IPS-15b (cell line): ENCODE results near the gene E2F2.
"Not testable (repeated sequence)": the region's sequence is repeated elsewhere in the genome, so short reads cannot be mapped to it uniquely, and the experiment has no call there.

Experiments used
- H3K27me3 ChIP-seq: one replicate; pipeline ENCODE4 v1.6.1; 2013; ENCODE audit warnings: low read length; ENCODE audit not compliant: control insufficient read depth, insufficient read depth
- H3K36me3 ChIP-seq: one replicate; pipeline ENCODE4 v1.6.1; 2013; ENCODE audit warnings: low read length; ENCODE audit not compliant: control insufficient read depth, insufficient read depth
- H3K4me1 ChIP-seq: one replicate; pipeline ENCODE4 v1.6.1; 2013; ENCODE audit warnings: mild to moderate bottlenecking, low read length; ENCODE audit not compliant: control insufficient read depth, insufficient read depth
- H3K4me3 ChIP-seq: one replicate; pipeline ENCODE4 v1.5.1; 2013; ENCODE audit warnings: low read depth, low read length
- H3K9ac ChIP-seq: one replicate; pipeline ENCODE4 v1.6.1; 2013; ENCODE audit warnings: low read depth, mild to moderate bottlenecking, low read length
- H3K9me3 ChIP-seq: one replicate; pipeline ENCODE4 v1.6.1; 2013; ENCODE audit warnings: mild to moderate bottlenecking, low read length; ENCODE audit not compliant: control insufficient read depth, insufficient read depth

E2F2 gene

DNA sequence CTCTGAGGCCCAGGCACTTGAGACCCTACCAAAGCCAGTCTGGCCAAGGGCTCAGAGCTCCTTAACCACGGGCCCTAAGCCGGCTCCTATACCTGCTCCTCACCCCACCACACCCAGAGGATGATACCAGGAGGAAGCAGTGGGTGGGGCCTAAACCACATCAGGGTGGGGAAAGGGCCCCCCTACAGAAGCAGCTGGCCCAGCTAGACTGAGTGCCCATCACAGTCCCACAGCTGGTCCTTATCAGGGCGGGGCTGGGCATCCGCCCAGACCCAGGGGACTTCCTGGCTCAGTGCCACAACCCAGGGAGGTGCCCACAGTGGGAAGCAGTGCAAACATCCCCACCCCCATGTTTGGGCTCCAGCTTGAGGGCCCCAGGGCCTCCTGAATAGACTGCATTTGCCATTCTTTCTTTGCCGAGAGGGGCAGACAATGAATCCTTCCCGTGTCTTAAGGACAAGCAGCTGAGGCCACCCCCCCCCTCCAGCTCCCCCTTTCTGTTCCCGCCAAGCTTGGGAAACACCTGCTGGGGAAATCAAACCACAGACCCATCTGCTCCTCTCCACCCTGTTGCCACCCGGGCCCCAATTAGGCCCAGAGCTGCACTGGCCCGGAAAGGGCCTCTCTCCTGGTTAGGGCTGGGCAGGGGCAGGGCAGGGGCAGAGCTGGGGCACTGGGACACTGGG lies 6.2 kb downstream of the E2F2 start:
- no peaks in the 10 kb centered on the region for H3K9me3 ChIP-seq
- peaks cover 25% of the 10 kb centered on the region for H3K27me3 ChIP-seq
- H3K4me3 ChIP-seq, result no peak overlapping the region
- H3K9ac ChIP-seq, result no peak overlapping the region
- peaks cover 8% of the 10 kb centered on the region for H3K4me1 ChIP-seq
- H3K36me3 ChIP-seq, result no peaks in the 10 kb centered on the region

DNA sequence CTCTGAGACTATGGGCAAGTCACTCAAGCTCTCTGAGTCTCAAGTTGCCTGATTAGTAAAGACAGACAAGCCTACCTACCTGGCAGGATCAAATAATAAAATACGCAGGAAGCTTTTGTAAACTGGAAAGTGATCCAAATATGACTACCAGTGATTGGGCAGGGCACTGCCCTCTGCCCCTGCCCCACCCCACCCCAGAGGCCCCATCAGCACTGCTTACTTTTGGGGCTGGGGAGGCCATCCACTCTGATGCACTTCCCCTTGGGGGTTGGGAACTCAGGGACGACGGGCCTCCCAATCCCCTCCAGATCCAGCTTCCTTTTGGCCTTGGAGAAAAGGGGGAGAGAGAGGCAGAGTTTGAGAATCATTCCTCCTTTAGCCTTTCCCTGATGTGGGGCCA lies 6.9 kb downstream of the E2F2 start:
- Histone ChIP-seq H3K4me1 (peaks cover 8% of the 10 kb centered on the region), H3K9ac (no peak overlapping the region), H3K9me3 (no peaks in the 10 kb centered on the region), H3K4me3 (no peak overlapping the region), H3K27me3 (peaks cover 18% of the 10 kb centered on the region), H3K36me3 (no peaks in the 10 kb centered on the region)

DNA sequence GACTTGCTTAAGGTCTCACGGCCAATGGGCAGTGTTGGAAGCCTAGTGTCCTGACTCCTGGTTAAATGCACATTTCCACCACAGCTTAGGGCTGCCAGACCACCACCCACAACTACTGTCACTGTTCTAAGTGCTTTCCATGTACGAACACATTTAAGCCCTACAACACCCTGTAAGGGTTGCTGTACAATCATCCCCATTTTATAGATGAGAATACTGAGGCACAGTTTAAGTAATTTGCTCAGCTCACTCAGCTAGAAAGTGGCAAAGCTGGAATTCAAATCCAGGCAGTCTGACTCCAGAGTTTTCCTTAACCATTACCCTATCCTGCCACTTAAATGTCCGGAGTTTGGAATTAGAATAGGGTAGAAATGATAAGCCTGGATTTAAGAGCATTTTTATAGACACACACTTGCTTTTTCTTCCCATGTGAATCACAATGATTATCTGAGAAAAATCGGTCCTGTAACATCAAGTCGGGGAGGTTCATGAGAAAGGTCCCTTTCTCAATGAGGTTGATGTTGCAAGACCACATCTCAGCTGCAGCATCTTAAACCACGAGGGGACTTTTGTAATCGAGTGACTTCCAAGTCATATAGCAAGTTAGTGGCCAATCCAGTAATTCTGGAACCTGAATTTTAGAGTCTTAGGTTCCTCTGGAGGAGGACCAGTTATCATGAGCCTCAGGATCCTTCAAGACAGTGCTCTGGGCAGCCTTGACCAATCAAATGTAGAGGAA lies 8.6 kb downstream of the E2F2 start:
- H3K4me3 ChIP-seq, result no peak overlapping the region
- H3K9me3 ChIP-seq, result no peaks in the 10 kb centered on the region
- no peak overlapping the region for H3K9ac ChIP-seq
- no peaks in the 10 kb centered on the region for H3K36me3 ChIP-seq
- H3K4me1 ChIP-seq, result peaks cover 8% of the 10 kb centered on the region
- peaks cover 4% of the 10 kb centered on the region for H3K27me3 ChIP-seq

GRCh38 chr1:23521588-23521987 lies 9.4 kb downstream of the E2F2 start:
- no peaks in the 10 kb centered on the region for H3K9me3 ChIP-seq
- no peaks in the 10 kb centered on the region for H3K36me3 ChIP-seq
- no peak overlapping the region for H3K4me3 ChIP-seq
- no peaks in the 10 kb centered on the region for H3K27me3 ChIP-seq
- no peak overlapping the region for H3K9ac ChIP-seq
- H3K4me1 ChIP-seq, result peaks cover 8% of the 10 kb centered on the region

DNA sequence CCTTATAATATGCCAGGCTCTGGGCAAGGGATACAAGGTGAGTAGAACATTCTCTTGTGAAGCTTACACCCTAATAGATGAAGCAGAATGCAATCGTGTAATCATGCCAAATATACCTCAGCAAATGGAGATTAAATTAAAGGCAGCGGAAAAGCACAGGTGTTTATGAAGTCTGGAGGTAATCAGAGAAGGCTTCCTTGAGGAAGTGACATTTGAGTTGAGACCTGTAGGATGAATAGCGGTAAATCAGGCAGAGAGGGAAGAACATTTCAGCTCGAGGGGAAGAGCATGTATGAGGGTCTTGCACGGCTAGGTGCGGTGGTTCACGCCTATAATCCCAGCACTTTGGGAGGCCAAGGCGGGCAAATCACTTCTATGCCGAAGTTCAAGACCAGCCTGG lies 13.5 kb downstream of the E2F2 start:
- no peaks in the 10 kb centered on the region for H3K27me3 ChIP-seq
- no peaks in the 10 kb centered on the region for H3K9me3 ChIP-seq
- H3K4me1 ChIP-seq, result no peaks in the 10 kb centered on the region
- H3K36me3 ChIP-seq, result no peaks in the 10 kb centered on the region
- H3K4me3 ChIP-seq, result no peak overlapping the region
- H3K9ac ChIP-seq, result no peak overlapping the region

DNA sequence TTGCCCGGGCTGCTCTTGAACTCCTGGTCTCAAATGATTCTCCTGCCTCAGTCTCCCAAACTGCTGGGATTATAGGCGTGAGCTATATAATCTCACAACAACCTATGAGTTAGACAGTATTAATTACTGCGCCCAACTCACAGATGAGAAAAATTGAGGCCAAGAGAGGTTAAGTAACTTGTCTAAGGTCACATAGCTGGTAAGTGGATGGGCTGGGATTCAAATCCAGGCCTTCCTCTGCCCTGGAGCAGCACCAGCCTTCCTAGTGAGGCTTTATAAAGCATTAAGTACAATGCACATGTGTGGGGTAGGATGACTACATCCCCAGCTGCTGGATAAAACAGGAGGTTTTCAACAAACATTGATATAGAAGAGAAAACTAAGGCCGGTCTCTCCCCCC lies 15.1 kb downstream of the E2F2 start:
- H3K9me3 ChIP-seq, result no peaks in the 10 kb centered on the region
- H3K9ac ChIP-seq, result no peak overlapping the region
- no peaks in the 10 kb centered on the region for H3K4me1 ChIP-seq
- H3K4me3 ChIP-seq, result no peak overlapping the region
- no peaks in the 10 kb centered on the region for H3K36me3 ChIP-seq
- H3K27me3 ChIP-seq, result no peaks in the 10 kb centered on the region

- no peak overlapping the region for H3K9ac ChIP-seq
- H3K4me3 ChIP-seq, result no peak overlapping the region
- no peaks in the 10 kb centered on the region for H3K36me3 ChIP-seq
- H3K27me3 ChIP-seq, result no peaks in the 10 kb centered on the region
- no peaks in the 10 kb centered on the region for H3K4me1 ChIP-seq
- no peaks in the 10 kb centered on the region for H3K9me3 ChIP-seq
Measured at GRCh38 chr1:23514111-23514679, 16.8 kb downstream of the E2F2 start.

DNA sequence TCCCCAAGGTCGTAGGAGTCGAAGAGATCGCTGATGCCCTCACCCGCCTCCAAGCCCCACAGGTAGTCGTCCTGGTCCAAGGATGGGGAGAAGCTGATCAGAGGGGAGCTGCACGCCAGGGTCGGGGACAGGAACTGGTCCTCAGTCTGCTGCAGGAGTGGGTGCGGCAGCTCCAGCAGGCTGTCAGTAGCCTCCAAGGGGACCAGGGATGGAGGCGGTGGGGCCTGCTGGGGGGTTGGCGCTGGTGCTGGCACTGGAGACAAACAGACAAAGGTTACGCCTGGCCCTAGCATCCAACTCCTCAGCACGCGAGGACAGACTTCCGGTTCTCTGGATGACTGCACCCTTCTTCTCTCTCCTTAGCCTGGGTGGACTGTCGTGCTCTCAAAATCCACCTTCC lies 21.1 kb downstream of the E2F2 start:
- no peaks in the 10 kb centered on the region for H3K36me3 ChIP-seq
- no peak overlapping the region for H3K4me3 ChIP-seq
- H3K4me1 ChIP-seq, result peaks cover 2% of the 10 kb centered on the region
- H3K27me3 ChIP-seq, result no peaks in the 10 kb centered on the region
- H3K9me3 ChIP-seq, result no peaks in the 10 kb centered on the region
- no peak overlapping the region for H3K9ac ChIP-seq

- no peaks in the 10 kb centered on the region for H3K27me3 ChIP-seq
- H3K4me3 ChIP-seq, result no peak overlapping the region
- no peak overlapping the region for H3K9ac ChIP-seq
- H3K36me3 ChIP-seq, result no peaks in the 10 kb centered on the region
- H3K4me1 ChIP-seq, result peaks cover 3% of the 10 kb centered on the region
- H3K9me3 ChIP-seq, result no peaks in the 10 kb centered on the region
Measured at GRCh38 chr1:23506376-23507107, 24.5 kb downstream of the E2F2 start.

DNA sequence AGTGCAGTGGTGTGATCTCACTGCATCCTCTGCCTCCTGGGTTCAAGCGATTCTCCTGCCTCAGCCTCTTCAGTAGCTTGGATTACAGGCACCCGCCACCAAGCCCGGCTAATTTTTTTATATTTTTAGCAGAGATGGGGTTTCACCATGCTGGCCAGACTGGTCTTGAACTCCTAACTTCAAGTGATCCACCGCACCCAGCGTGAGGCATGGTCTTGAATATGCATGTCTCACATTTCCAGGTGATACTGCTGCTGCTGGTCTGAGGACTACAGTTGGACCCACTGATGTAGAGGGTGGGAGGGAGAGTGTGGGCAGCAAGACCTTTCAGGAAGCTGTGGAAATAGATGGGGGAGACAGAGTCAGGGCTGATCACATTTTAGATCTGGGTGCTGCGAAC lies 25.2 kb downstream of the E2F2 start:
- Histone ChIP-seq H3K4me3 (no peak overlapping the region), H3K9me3 (no peaks in the 10 kb centered on the region), H3K36me3 (no peaks in the 10 kb centered on the region), H3K9ac (no peak overlapping the region), H3K4me1 (peaks cover 3% of the 10 kb centered on the region), H3K27me3 (no peaks in the 10 kb centered on the region)

- not testable (repeated sequence) for H3K36me3 ChIP-seq, H3K4me3 ChIP-seq, H3K9ac ChIP-seq, H3K27me3 ChIP-seq, H3K4me1 ChIP-seq, H3K9me3 ChIP-seq
Measured at GRCh38 chr1:23504156-23504555, 26.9 kb downstream of the E2F2 start.
